ENCODE data around the gene ATP2C1.
"Not testable (repeated sequence)": the region's sequence is repeated elsewhere in the genome, so short reads cannot be mapped to it uniquely, and the experiment has no call there.

DNA sequence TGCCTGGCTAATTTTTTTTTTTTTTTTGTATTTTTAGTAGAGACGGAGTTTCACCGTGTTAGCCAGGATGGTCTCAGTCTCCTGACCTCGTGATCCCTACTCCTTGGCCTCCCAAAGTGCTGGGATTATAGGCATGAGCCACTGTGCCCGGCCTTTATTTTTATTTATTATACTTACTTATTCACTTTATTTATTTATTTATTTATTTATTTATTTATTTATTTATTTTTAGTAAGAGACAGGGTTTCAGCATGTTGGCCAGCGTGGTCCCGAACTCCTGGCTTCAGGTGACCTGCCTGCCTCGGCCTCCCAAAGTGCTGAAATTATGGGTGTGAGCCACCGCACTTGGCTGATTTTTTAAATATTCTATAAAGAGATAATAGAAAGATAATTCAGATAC, 31.8 kb upstream of the ATP2C1 start:
- TF ChIP-seq CTCF, POLR2A (IDR thresholded peaks at IDR 0.05): not testable (repeated sequence)

All from lower leg skin (tissue), 3 donors.